ENCODE measurements around the gene ELFN2. TPM values are rescaled to one million over a fixed set of nuclear protein-coding genes. Genes with fewer than 3 reads are reported as not detected.

ELFN2 gene
- total and polyA plus RNA-seq, 2 experiments from 2014 or later = 0.48 to 1.1 TPM

DNA sequence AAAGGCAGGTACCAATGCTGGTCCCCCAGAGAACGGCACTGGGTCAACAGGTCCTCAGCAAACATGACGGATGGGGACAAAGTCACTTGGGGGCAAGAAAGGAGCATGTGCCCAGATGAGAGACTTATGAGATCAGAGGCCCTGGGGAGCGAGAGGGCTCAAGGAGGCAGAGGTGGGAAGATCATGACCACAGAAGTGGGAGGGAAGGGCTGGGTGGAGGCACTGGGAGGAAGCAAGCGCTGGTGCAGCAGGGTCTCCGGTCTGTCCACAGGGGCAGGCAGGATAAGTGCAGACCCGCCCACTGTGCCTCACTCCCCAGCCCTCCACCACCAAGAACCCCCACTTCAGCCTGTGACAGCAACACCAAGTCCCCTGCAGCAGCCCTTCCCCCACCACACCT, 10.9 kb downstream of the ELFN2 start:
- no peak overlapping the region for H2AFZ ChIP-seq
- no peaks in the 10 kb centered on the region for H3K9me2 ChIP-seq (ENCODE audit: insufficient read depth)
- no peak overlapping the region for H3K4me2 ChIP-seq (ENCODE audit: unreplicated experiment)
- no peak for DNase-seq
- WGBS, 2 experiments (ENCODE audit: low coverage in 1 of 2, low lambda C conversion rate in 2 of 2, missing lambda C conversion rate in 2 of 2) = 61 to 73% methylated on average over 6 of the region's 6 CpGs
- no peaks in the 10 kb centered on the region for H3K36me3 ChIP-seq (ENCODE audit: low read depth)
- no peak overlapping the region for H3K4me3 ChIP-seq
- no peaks in the 10 kb centered on the region for H3K79me2 ChIP-seq (ENCODE audit: insufficient read depth)
- H3F3A ChIP-seq (ENCODE audit: insufficient read depth) = 0 out of 2 replicates have a peak, but pooled peaks cover 8% of the 10 kb centered on the region
- no peaks in the 10 kb centered on the region for H4K20me1 ChIP-seq (ENCODE audit: insufficient read depth)
- peaks cover 4% of the 10 kb centered on the region; the same call in 1 of the 2 replicates for H3K4me1 ChIP-seq (ENCODE audit: insufficient read depth)
- peaks cover 6% of the 10 kb centered on the region; the same call in 1 of the 2 replicates for H3K27me3 ChIP-seq (replicated peaks; ENCODE audit: insufficient read depth)
- H3K9ac ChIP-seq = no peak overlapping the region
- H3K27ac ChIP-seq = no peak overlapping the region
- in situ Hi-C loops (cut with MboI) = no loop called here
- H3K9me3 ChIP-seq (ENCODE audit: low read depth) = no peaks in the 10 kb centered on the region
- TF ChIP-seq EZH2 (IDR thresholded peaks at IDR 0.05; ENCODE audit: insufficient read depth, poor library complexity, severe bottlenecking) = no peak
- TF ChIP-seq EZH2phosphoT487 (IDR thresholded peaks at IDR 0.05; ENCODE audit: insufficient read depth, low read depth) = no peak

DNA sequence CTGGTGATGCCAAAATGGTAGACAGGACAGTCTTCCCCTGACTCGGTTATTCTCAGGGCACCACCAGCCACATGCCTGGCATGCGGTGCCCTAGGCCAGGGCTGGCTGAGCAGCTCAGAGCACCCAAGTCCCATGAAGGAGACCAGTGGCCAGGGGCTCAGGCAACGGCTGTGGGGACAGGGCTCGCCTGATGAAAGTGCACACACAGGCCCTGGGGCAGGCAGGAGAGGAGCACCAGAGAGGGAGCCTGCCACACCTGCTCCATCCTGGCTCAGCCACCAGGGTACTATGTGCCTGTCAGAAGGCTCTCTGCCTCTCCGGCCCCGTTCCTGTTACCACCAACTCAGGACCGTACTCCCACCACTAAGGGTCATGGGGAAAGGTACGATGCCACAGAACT, 12.1 kb downstream of the ELFN2 start:
- in situ Hi-C loops (cut with MboI) = no loop called here

DNA sequence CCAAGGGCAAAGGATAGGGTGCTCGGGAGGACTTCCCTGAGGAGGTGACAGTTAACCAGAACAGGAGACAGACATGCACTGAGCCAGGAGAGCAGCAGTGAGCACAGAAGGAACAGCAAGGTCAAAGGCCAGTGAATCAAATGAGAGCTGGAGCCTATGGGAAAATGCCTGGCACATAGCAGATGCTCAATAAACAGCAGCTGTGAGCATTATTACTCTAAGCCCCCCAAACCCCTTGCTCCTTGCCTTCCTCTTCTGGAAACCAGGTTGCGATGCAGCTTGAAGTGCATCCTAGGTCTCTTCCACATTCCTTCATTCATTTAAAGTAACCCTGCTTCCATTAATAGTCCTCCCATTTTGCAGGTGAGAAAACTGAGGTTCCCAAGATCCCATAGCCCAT, 13.0 kb downstream of the ELFN2 start:
- DNase-seq = no peak
- H3K27ac ChIP-seq = no peak overlapping the region
- WGBS, 2 experiments (ENCODE audit: low coverage in 1 of 2, low lambda C conversion rate in 2 of 2, missing lambda C conversion rate in 2 of 2) = 83 to 94% methylated on average over 2 of the region's 2 CpGs
- H3K27me3 ChIP-seq (replicated peaks; ENCODE audit: insufficient read depth) = peaks cover 3% of the 10 kb centered on the region; the same call in 1 of the 2 replicates
- H3K4me2 ChIP-seq (ENCODE audit: unreplicated experiment) = no peak overlapping the region
- no peaks in the 10 kb centered on the region for H3K9me2 ChIP-seq (ENCODE audit: insufficient read depth)
- H3K79me2 ChIP-seq (ENCODE audit: insufficient read depth) = no peaks in the 10 kb centered on the region
- H3K36me3 ChIP-seq (ENCODE audit: low read depth) = no peaks in the 10 kb centered on the region
- H3K9me3 ChIP-seq (ENCODE audit: low read depth) = no peaks in the 10 kb centered on the region
- H4K20me1 ChIP-seq (ENCODE audit: insufficient read depth) = no peaks in the 10 kb centered on the region
- H3K9ac ChIP-seq = no peak overlapping the region
- H3K4me1 ChIP-seq (ENCODE audit: insufficient read depth) = no peaks in the 10 kb centered on the region
- no peak overlapping the region for H3K4me3 ChIP-seq
- H2AFZ ChIP-seq = no peak overlapping the region
- TF ChIP-seq EZH2 (IDR thresholded peaks at IDR 0.05; ENCODE audit: insufficient read depth, poor library complexity, severe bottlenecking) (no peak), EZH2phosphoT487 (IDR thresholded peaks at IDR 0.05; ENCODE audit: insufficient read depth, low read depth) (no peak)
- H3F3A ChIP-seq (ENCODE audit: insufficient read depth) = no peaks in the 10 kb centered on the region
- in situ Hi-C loops (cut with MboI) = no loop called here

More for the DNA sequence above, 12.1 kb downstream of the ELFN2 start:
- Histone ChIP-seq H3K27ac (no peak overlapping the region), H3K9me3 (ENCODE audit: low read depth) (no peaks in the 10 kb centered on the region), H3K4me2 (ENCODE audit: unreplicated experiment) (no peak overlapping the region), H3F3A (ENCODE audit: insufficient read depth) (no peaks in the 10 kb centered on the region), H3K36me3 (ENCODE audit: low read depth) (no peaks in the 10 kb centered on the region), H3K27me3 (replicated peaks; ENCODE audit: insufficient read depth) (peaks cover 6% of the 10 kb centered on the region; the same call in 1 of the 2 replicates), H3K9ac (no peak overlapping the region), H3K9me2 (ENCODE audit: insufficient read depth) (no peaks in the 10 kb centered on the region), H3K79me2 (ENCODE audit: insufficient read depth) (no peaks in the 10 kb centered on the region), H3K4me3 (no peak overlapping the region), H2AFZ (no peak overlapping the region), H3K4me1 (ENCODE audit: insufficient read depth) (no peaks in the 10 kb centered on the region), H4K20me1 (ENCODE audit: insufficient read depth) (no peaks in the 10 kb centered on the region)
- TF ChIP-seq EZH2 (IDR thresholded peaks at IDR 0.05; ENCODE audit: insufficient read depth, poor library complexity, severe bottlenecking) = no peak
- TF ChIP-seq EZH2phosphoT487 (IDR thresholded peaks at IDR 0.05; ENCODE audit: insufficient read depth, low read depth) = no peak
- no peak for DNase-seq
- 86 to 90% methylated on average over 8 of the region's 8 CpGs for WGBS, 2 experiments (ENCODE audit: low coverage in 1 of 2, low lambda C conversion rate in 2 of 2, missing lambda C conversion rate in 2 of 2)

GRCh38 chr22:37413546-37413945, 13.7 kb downstream of the ELFN2 start:
- DNase-seq = no peak
- no peaks in the 10 kb centered on the region for H3F3A ChIP-seq (ENCODE audit: insufficient read depth)
- no peaks in the 10 kb centered on the region for H3K27me3 ChIP-seq (replicated peaks; ENCODE audit: insufficient read depth)
- no peaks in the 10 kb centered on the region for H3K79me2 ChIP-seq (ENCODE audit: insufficient read depth)
- H2AFZ ChIP-seq = no peak overlapping the region
- no peaks in the 10 kb centered on the region for H3K36me3 ChIP-seq (ENCODE audit: low read depth)
- TF ChIP-seq EZH2phosphoT487 (IDR thresholded peaks at IDR 0.05; ENCODE audit: insufficient read depth, low read depth) = no peak
- H3K9me2 ChIP-seq (ENCODE audit: insufficient read depth) = no peaks in the 10 kb centered on the region
- H3K4me1 ChIP-seq (ENCODE audit: insufficient read depth) = no peaks in the 10 kb centered on the region
- no peaks in the 10 kb centered on the region for H3K9me3 ChIP-seq (ENCODE audit: low read depth)
- H4K20me1 ChIP-seq (ENCODE audit: insufficient read depth) = no peaks in the 10 kb centered on the region
- 88 to 92% methylated on average over 4 of the region's 4 CpGs for WGBS, 2 experiments (ENCODE audit: low coverage in 1 of 2, low lambda C conversion rate in 2 of 2, missing lambda C conversion rate in 2 of 2)
- H3K27ac ChIP-seq = no peak overlapping the region
- H3K4me3 ChIP-seq = no peak overlapping the region
- in situ Hi-C loops (cut with MboI) = no loop called here
- H3K4me2 ChIP-seq (ENCODE audit: unreplicated experiment) = no peak overlapping the region
- H3K9ac ChIP-seq = no peak overlapping the region

Data from GM23248 (cell line).